ENCODE results near the gene HMG20B.

DNA sequence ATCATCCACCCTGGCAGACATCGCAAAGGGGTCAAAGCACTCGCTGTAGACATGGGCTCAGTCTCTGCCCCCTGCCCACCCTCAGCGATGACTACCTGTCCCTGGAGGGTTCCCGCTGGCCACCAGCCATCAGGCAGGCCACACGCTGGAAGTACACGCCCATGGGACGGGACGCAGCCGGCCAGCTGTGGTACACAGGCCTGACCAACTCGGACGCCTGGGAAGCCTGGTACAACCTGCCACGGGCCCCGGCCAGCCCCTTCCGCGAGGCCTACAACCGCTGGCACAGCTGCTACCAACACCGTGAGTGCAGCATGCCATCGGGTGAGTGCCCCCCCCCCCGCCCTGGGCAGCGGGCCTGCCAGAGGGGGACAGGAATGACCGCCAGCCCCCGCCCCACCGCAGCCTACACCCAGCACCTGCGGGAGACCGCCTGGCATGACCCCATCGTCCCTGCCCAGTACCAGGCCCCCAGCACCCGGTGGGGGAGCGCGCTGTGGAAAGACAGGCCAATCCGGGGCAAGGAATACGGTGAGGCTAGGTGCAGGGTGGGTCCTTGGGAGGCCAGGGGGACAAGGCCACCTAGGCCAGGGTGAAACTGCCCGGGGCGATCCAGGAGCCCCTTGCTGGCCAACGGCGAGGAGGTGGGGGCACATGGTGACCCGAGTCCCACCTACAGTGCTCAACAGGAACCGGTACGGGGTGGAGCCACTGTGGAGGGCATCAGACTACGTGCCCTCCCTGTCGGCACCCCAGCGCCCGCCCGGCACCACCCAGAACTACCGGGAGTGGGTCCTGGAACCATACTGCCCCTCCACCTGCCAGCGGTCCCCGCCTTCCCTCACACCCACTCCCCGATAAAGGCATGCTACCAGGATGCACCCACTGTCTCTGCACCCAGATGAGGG is 29.3 kb upstream of the HMG20B start:
- TF ChIP-seq, protein P1, sequence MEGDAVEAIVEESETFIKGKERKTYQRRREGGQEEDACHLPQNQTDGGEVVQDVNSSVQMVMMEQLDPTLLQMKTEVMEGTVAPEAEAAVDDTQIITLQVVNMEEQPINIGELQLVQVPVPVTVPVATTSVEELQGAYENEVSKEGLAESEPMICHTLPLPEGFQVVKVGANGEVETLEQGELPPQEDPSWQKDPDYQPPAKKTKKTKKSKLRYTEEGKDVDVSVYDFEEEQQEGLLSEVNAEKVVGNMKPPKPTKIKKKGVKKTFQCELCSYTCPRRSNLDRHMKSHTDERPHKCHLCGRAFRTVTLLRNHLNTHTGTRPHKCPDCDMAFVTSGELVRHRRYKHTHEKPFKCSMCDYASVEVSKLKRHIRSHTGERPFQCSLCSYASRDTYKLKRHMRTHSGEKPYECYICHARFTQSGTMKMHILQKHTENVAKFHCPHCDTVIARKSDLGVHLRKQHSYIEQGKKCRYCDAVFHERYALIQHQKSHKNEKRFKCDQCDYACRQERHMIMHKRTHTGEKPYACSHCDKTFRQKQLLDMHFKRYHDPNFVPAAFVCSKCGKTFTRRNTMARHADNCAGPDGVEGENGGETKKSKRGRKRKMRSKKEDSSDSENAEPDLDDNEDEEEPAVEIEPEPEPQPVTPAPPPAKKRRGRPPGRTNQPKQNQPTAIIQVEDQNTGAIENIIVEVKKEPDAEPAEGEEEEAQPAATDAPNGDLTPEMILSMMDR (IDR thresholded peaks at IDR 0.05) = no peak
- no peak for TF ChIP-seq POLR2A (IDR thresholded peaks at IDR 0.05)

All from esophagus squamous epithelium (tissue), 4 donors.